Osteoblast (primary cell): Measurements from ENCODE around the gene CRYGN. TPM values are rescaled to one million over a fixed set of nuclear protein-coding genes. Genes with fewer than 3 reads are reported as not detected.

Source experiments
- DNase-seq: peaks from one replicate; pipeline ENCODE4 v3.0.0; 2011; ENCODE audit warnings: low spot score, mixed read lengths; ENCODE audit not compliant: insufficient read length; ENCODE audit errors: missing footprints
- H2AFZ ChIP-seq: 2 replicates; pipeline ENCODE4 v1.6.0; 2011; ENCODE audit warnings: mild to moderate bottlenecking, low read length
- H3K27ac ChIP-seq: 2 replicates; pipeline ENCODE4 v1.5.1; 2011; ENCODE audit warnings: mild to moderate bottlenecking, low read depth, low read length, moderate library complexity
- H3K27me3 ChIP-seq: 2 replicates; pipeline ENCODE4 v1.6.0; 2012; ENCODE audit warnings: mild to moderate bottlenecking, control low read depth, inconsistent platforms, low read length, moderate library complexity; ENCODE audit not compliant: insufficient read depth
- H3K36me3 ChIP-seq: 2 replicates; pipeline ENCODE4 v1.5.1; 2011; ENCODE audit warnings: mild to moderate bottlenecking, low read length, control low read depth, moderate library complexity; ENCODE audit not compliant: insufficient read depth
- H3K4me1 ChIP-seq: 2 replicates; pipeline ENCODE4 v1.5.1; 2011; ENCODE audit warnings: mild to moderate bottlenecking, low read length, control low read depth, moderate library complexity; ENCODE audit not compliant: insufficient read depth
- H3K4me2 ChIP-seq: 2 replicates; pipeline ENCODE4 v1.6.0; 2011; ENCODE audit warnings: mild to moderate bottlenecking, low read length; ENCODE audit not compliant: insufficient read depth
- H3K4me3 ChIP-seq: fragments of 200-600 bp; sonication (generic); 3 replicates; pipeline ENCODE4 v1.5.1; 2012; ENCODE audit warnings: mild to moderate bottlenecking, low read length, inconsistent platforms; ENCODE audit not compliant: insufficient read depth
- H3K79me2 ChIP-seq: 2 replicates; pipeline ENCODE4 v1.6.0; 2012; ENCODE audit warnings: mild to moderate bottlenecking, low read length, control low read depth, inconsistent platforms; ENCODE audit not compliant: insufficient read depth
- H3K9me3 ChIP-seq: 2 replicates; pipeline ENCODE4 v1.5.1; 2011; ENCODE audit warnings: low read depth, low read length, control low read depth
- H4K20me1 ChIP-seq: 2 replicates; pipeline ENCODE4 v1.6.0; 2012; ENCODE audit warnings: mild to moderate bottlenecking, low read length, control low read depth; ENCODE audit not compliant: insufficient read depth
- CTCF ChIP-seq: IDR thresholded peaks from 2 replicates; pipeline ENCODE4 v1.5.1; 2011; ENCODE audit warnings: mild to moderate bottlenecking, low read depth, low read length, moderate library complexity; ENCODE audit errors: extremely low read depth
- small RNA-seq: library from RNA; depleted of rRNA; stranded (forward); fragments of <200 nt; gene quantifications from one replicate; pipeline ENCODE3, GENCODE V24; 2012
- total RNA-seq: library from RNA; depleted of rRNA; stranded (reverse); fragments of >200 nt; gene quantifications from 2 replicates; pipeline ENCODE4 v1.2.3, GENCODE V29; 2012

The CRYGN gene
- total RNA-seq, 1 donor = 0.72 TPM

GRCh38 chr7:151380199-151381097, 59.5 kb downstream of the CRYGN start:
- H3K4me2 ChIP-seq = no peak overlapping the region
- H2AFZ ChIP-seq = no peak overlapping the region
- no peak overlapping the region for H3K27ac ChIP-seq
- no peaks in the 10 kb centered on the region for H3K79me2 ChIP-seq
- H3K4me1 ChIP-seq = no peaks in the 10 kb centered on the region
- DNase-seq = peak; percentile 73
- no peaks in the 10 kb centered on the region for H4K20me1 ChIP-seq
- peaks cover 10% of the 10 kb centered on the region for H3K36me3 ChIP-seq
- no peak overlapping the region for H3K4me3 ChIP-seq
- H3K27me3 ChIP-seq = peaks cover 13% of the 10 kb centered on the region
- H3K9me3 ChIP-seq = no peaks in the 10 kb centered on the region
- no peak for TF ChIP-seq CTCF

GRCh38 chr7:151379534-151380198, 60.3 kb downstream of the CRYGN start:
- TF ChIP-seq CTCF = no peak
- H3K79me2 ChIP-seq = no peaks in the 10 kb centered on the region
- peak; percentile 87 for DNase-seq

GRCh38 chr7:151379193-151379520, 60.8 kb downstream of the CRYGN start:
- no peak overlapping the region for H3K4me3 ChIP-seq
- H2AFZ ChIP-seq = no peak overlapping the region
- no peaks in the 10 kb centered on the region for H3K79me2 ChIP-seq
- no peak for TF ChIP-seq CTCF
- H3K27ac ChIP-seq = no peak overlapping the region
- H3K4me2 ChIP-seq = no peak overlapping the region
- H3K36me3 ChIP-seq = peaks cover 14% of the 10 kb centered on the region
- no peaks in the 10 kb centered on the region for H3K9me3 ChIP-seq
- peak; percentile 69 for DNase-seq
- H4K20me1 ChIP-seq = no peaks in the 10 kb centered on the region
- H3K4me1 ChIP-seq = no peaks in the 10 kb centered on the region
- peaks cover 10% of the 10 kb centered on the region for H3K27me3 ChIP-seq

More at GRCh38 chr7:151379534-151380198, 60.3 kb downstream of the CRYGN start:
- Histone ChIP-seq H4K20me1 (no peaks in the 10 kb centered on the region), H3K27ac (no peak overlapping the region), H3K9me3 (no peaks in the 10 kb centered on the region), H3K27me3 (peaks cover 12% of the 10 kb centered on the region), H3K4me1 (no peaks in the 10 kb centered on the region), H3K4me2 (no peak overlapping the region), H2AFZ (no peak overlapping the region), H3K4me3 (no peak overlapping the region), H3K36me3 (peaks cover 10% of the 10 kb centered on the region)

Small RNA genes within 50 kb of the gene (small RNA-seq; reads per million reads assigned to genes)
- gene MIR3907 (not detected), gene RN7SL76P (not detected)

Other genes starting within 250 kb of the CRYGN start
- gene H2BK1, start 229.7 kb downstream of the CRYGN start, total RNA-seq = not detected in 2 replicates
- gene ABCF2, start 212.9 kb downstream of the CRYGN start, total RNA-seq = 55.1 and 65.9 TPM in 2 replicates
- 77.5 and 83.2 TPM in 2 replicates for gene CHPF2, start 207.7 kb downstream of the CRYGN start, total RNA-seq
- gene SMARCD3, start 191.4 kb downstream of the CRYGN start, total RNA-seq = 37.4 and 40.2 TPM in 2 replicates
- 48.9 and 50.7 TPM in 2 replicates for gene NUB1, start 98.3 kb downstream of the CRYGN start, total RNA-seq
- gene WDR86, start 30.1 kb downstream of the CRYGN start, total RNA-seq = 8.5 and 15.6 TPM in 2 replicates
- gene RHEB, start 79.8 kb upstream of the CRYGN start, total RNA-seq = 63.4 and 77.8 TPM in 2 replicates